HG03520 (cell line): ENCODE results near the gene OR2G2.

Experiments used
- ATAC-seq: cut with Tn5 transposase; IDR thresholded peaks from one replicate; pipeline ENCODE4 v1.9.1; 2021; ENCODE audit warnings: mild to moderate bottlenecking, moderate library complexity; ENCODE audit not compliant: unreplicated experiment

The OR2G2 gene

GRCh38 chr1:247588060-247588459, at the start of gene OR2G2:
Gene OR2G2 (plus strand): TSS chr1:247588360. CDS start chr1:247588360, 0 bp downstream.
- no peak for ATAC-seq

- ATAC-seq: no peak
Observed at GRCh38 chr1:247538561-247538960, 49.6 kb upstream of the OR2G2 start.

GRCh38 chr1:247539215-247539614, 48.9 kb upstream of the OR2G2 start:
- ATAC-seq: no peak

GRCh38 chr1:247540581-247540980, 47.6 kb upstream of the OR2G2 start:
- ATAC-seq: no peak

GRCh38 chr1:247542811-247543210, 45.3 kb upstream of the OR2G2 start:
- no peak for ATAC-seq

- ATAC-seq: no peak
Observed at GRCh38 chr1:247548092-247548491, 40.1 kb upstream of the OR2G2 start.

GRCh38 chr1:247548769-247549182, 39.4 kb upstream of the OR2G2 start, which contains the start of gene GCSAML:
Gene GCSAML (plus strand): TSS chr1:247549134. CDS start chr1:247549192, 58 bp downstream.
- no peak for ATAC-seq

- ATAC-seq: no peak
Observed at GRCh38 chr1:247551721-247552120, 36.4 kb upstream of the OR2G2 start.

GRCh38 chr1:247552231-247552630, 35.9 kb upstream of the OR2G2 start:
- ATAC-seq: no peak

GRCh38 chr1:247557926-247558674, 30.1 kb upstream of the OR2G2 start:
- ATAC-seq: no peak

GRCh38 chr1:247561711-247562110, 26.4 kb upstream of the OR2G2 start:
- no peak for ATAC-seq

GRCh38 chr1:247562198-247562597, 26.0 kb upstream of the OR2G2 start:
- ATAC-seq: no peak

- no peak for ATAC-seq
Observed at GRCh38 chr1:247574236-247574635, 13.9 kb upstream of the OR2G2 start.

GRCh38 chr1:247574664-247575063, 13.5 kb upstream of the OR2G2 start:
- ATAC-seq: no peak

- ATAC-seq: no peak
Observed at GRCh38 chr1:247576514-247576913, 11.6 kb upstream of the OR2G2 start.

GRCh38 chr1:247578946-247579460, 9.2 kb upstream of the OR2G2 start:
- ATAC-seq: no peak

- ATAC-seq: no peak
Observed at GRCh38 chr1:247605286-247605685, 17.1 kb downstream of the OR2G2 start, which contains the start of gene OR2G3. Gene OR2G3 (plus strand): TSS chr1:247605586. CDS start chr1:247605586, 0 bp downstream.

- no peak for ATAC-seq
Observed at GRCh38 chr1:247613405-247613804, 25.2 kb downstream of the OR2G2 start.

GRCh38 chr1:247614625-247615024, 26.5 kb downstream of the OR2G2 start:
- ATAC-seq: no peak

- no peak for ATAC-seq
Observed at GRCh38 chr1:247627951-247628350, 39.8 kb downstream of the OR2G2 start.

- ATAC-seq: no peak
Observed at GRCh38 chr1:247638011-247638410, 49.9 kb downstream of the OR2G2 start.

- no peak for ATAC-seq
Observed at GRCh38 chr1:247638781-247639180, 50.6 kb downstream of the OR2G2 start.
